Activated CD4-positive, CD25-positive, alpha-beta regulatory T cell treated with anti-CD3 and anti-CD28 coated beads, Interleukin-2, amount 50 U/mL, for 72 hours (primary cell): ENCODE data around the gene PLAA.
A peak's percentile ranks its signal among the peaks of the same experiment; 100 is the strongest.
"Not testable (repeated sequence)": the region's sequence is repeated elsewhere in the genome, so short reads cannot be mapped to it uniquely, and the experiment has no call there.

ENCODE experiments used
- DNase-seq: peaks from one replicate; pipeline ENCODE4 v3.0.0; 2021

The PLAA gene

GRCh38 chr9:26928902-26929495, 18.0 kb downstream of the PLAA start:
- DNase-seq: no peak

GRCh38 chr9:26925609-26926008, 21.4 kb downstream of the PLAA start:
- no peak for DNase-seq

- no peak for DNase-seq
Observed at GRCh38 chr9:26919698-26920097, 27.3 kb downstream of the PLAA start.

GRCh38 chr9:26913138-26913668, 33.8 kb downstream of the PLAA start:
- no peak for DNase-seq

GRCh38 chr9:26904671-26905070, 42.4 kb downstream of the PLAA start:
- DNase-seq: no peak

- no peak for DNase-seq
Observed at GRCh38 chr9:26904070-26904469, 43.0 kb downstream of the PLAA start.

- no peak for DNase-seq
Observed at GRCh38 chr9:26893030-26893676, 53.9 kb downstream of the PLAA start.

- DNase-seq: peak; percentile 90
Observed at GRCh38 chr9:26892251-26893029, 54.6 kb downstream of the PLAA start, which contains the start of gene CAAP1. CAAP1 (minus strand) TSS chr9:26892802; CDS start chr9:26892715, 87 bp downstream.

GRCh38 chr9:26891726-26892125, 55.3 kb downstream of the PLAA start:
- DNase-seq: no peak

GRCh38 chr9:26888271-26888670, 58.8 kb downstream of the PLAA start:
- DNase-seq: no peak

- DNase-seq: no peak
Observed at GRCh38 chr9:26882154-26882553, 64.9 kb downstream of the PLAA start.

GRCh38 chr9:26880262-26880661, 66.8 kb downstream of the PLAA start:
- no peak for DNase-seq

- not testable (repeated sequence) for DNase-seq
Observed at GRCh38 chr9:26875155-26875554, 71.9 kb downstream of the PLAA start.

- no peak for DNase-seq
Observed at GRCh38 chr9:26870292-26870691, 76.8 kb downstream of the PLAA start.

GRCh38 chr9:26863074-26863473, 84.0 kb downstream of the PLAA start:
- DNase-seq: no peak

- DNase-seq: no peak
Observed at GRCh38 chr9:26856413-26857032, 90.5 kb downstream of the PLAA start.
